ENCODE results near the gene ERI2.
"Not testable (repeated sequence)": the region's sequence is repeated elsewhere in the genome, so short reads cannot be mapped to it uniquely, and the experiment has no call there.

The ERI2 gene

GRCh38 chr16:20762404-20763123 is 43.7 kb downstream of the ERI2 start:
- no peak for DNase-seq

DNA sequence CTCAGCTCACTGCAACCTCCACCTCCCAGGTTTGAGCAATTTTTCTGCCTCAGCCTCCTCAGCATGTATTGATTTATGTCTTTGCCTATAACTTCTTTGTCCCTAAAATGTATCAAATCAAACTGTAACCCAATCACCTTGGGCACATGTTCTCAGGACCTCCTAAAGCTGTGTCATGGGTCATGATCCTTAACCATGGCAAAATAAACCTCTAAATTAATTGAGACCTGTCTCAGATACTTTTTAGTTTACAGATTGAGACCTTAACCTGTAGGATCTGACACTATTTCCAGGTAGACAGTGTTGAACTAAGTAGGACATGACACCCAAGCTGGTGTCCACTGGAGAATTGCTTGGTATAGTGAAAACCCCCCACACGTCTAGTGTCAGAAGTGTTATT is 45.1 kb downstream of the ERI2 start:
- DNase-seq = no peak

DNA sequence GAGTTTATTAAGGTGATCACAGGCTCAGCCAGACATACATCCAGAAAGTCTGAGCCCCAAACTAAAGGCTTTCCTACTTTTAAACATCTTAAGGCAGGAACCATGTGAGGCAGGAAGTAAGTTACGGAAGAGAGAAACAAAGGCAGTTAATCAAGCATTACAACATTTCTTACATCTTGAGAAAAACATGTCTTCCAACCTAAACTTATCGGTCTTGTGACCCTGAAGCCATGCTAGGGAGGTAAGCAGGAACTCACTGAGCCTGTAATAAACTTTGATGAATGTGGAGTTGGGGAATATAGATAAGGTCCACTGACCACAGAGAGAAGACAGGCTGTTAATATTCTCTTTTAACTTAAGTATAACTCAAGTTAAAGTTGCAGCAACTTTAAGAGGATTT is 45.9 kb downstream of the ERI2 start:
- DNase-seq = no peak

DNA sequence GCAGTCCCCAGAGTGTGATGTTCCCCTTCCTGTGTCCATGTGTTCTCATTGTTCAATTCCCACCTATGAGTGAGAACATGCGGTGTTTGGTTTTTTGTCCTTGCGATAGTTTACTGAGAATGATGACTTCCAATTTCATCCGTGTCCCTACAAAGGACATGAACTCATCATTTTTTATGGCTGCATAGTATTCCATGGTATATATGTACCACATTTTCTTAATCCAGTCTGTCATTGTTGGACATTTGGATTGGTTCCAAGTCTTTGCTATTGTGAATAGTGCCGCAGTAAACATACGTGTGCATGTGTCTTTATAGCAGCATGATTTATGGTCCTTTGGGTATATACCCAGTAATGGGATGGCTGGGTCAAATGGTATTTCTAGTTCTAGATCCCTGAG is 50.5 kb downstream of the ERI2 start:
- DNase-seq = not testable (repeated sequence)

- no peak for DNase-seq
Observed at GRCh38 chr16:20755238-20755637, 51.0 kb downstream of the ERI2 start.

DNA sequence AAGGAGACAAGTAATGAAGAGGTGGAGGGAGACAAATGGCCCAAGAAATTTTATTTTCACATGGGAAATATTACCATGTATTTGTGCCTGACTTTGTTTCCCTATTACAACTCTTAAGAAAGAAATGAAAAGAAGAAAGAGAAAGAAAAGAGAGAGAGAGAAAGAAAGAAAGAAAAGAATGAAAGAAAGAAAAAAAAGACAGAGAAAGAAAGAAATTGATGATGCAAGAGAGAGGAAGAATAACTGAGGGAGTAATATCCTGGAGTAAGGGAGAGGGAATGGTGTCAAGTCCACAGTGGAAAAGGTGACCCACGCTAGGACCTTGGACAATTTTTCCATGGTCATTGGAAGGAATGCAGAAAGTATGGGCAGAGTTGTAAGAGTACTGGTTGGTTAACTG is 52.5 kb downstream of the ERI2 start:
- no peak for DNase-seq

DNA sequence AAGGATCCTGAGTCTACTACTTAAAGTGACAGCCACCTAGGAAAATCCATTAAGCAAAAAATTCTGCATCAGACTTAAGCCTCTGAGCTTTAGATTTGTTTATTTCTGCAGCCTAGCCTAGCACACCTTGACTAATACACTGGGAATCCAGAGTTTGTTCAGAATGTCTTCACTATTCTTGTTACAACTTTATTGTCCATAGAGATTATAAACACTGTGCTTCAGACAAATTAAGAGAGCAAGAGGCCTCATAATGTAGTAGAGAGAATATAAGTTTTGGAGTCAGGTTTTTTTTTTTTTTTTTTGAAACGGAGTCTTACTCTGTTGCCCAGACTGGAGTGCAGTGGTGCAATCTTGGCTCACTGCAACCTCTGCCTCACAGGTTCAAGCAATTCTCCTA is 55.7 kb downstream of the ERI2 start:
- no peak for DNase-seq

- DNase-seq = no peak
Observed at GRCh38 chr16:20749474-20749873, 56.8 kb downstream of the ERI2 start.

GRCh38 chr16:20747030-20747816 is 59.0 kb downstream of the ERI2 start:
- DNase-seq = peak in 1 of 2 donors; percentile 33

DNA sequence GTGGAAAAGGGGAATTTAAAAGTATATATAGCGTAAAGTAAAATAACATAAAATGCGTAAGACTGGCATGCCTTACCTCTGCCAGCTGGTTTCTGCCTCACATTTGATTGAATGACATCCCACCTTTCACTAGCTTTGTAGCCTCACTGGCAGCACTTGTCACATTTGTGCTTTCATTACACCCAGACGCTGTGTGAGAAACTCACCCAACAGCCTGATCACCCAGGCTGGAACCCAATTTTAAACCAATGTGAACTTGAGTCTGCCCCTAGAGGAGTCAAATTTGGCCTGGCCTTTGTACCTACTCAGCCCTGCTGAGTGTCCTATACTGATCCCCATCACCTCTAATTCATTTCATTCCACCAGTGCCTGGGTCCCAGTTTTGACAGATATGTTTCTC is 59.8 kb downstream of the ERI2 start:
- no peak for DNase-seq
